Testis (tissue), 3 donors: ENCODE results near the gene RIPPLY3. TPM values are rescaled to one million over a fixed set of nuclear protein-coding genes. Genes with fewer than 3 reads are reported as not detected.

ENCODE experiments used
- polyA plus RNA-seq: library from polyadenylated mRNA; stranded (reverse); fragments of 350-450 nt; fragmentation: Illumina TruSeq; extraction: RNeasy Lipid Tissue Mini Kit (QIAGEN cat#74804); gene quantifications from one replicate; pipeline ENCODE4 v1.2.3, GENCODE V29; 2014; ENCODE audit warnings: low read depth, low replicate concordance; ENCODE audit not compliant: insufficient read depth
- small RNA-seq, 2 donors: library from RNA; depleted of rRNA; stranded (forward); fragments of <200 nt; gene quantifications; one replicate each; pipeline ENCODE3, GENCODE V24; 2016
- total RNA-seq, 2 donors: library from RNA; depleted of rRNA; stranded (reverse); fragments of >200 nt; gene quantifications; one replicate each; pipeline ENCODE4 v1.2.3, GENCODE V29; 2016

The RIPPLY3 gene
- total and polyA plus RNA-seq, 3 donors from 2014 or later: 0.25 to 0.47 (median 0.31) TPM

Small RNA genes within 50 kb of the gene (small RNA-seq; reads per million reads assigned to genes)
- gene RF00019: 0 reads per million in 2 donors
- gene RNU6-696P: 0 reads per million in 2 donors

Other genes with a start within 250 kb of the RIPPLY3 start
- 10 to 100 TPM; 30.1 to 38.1 TPM for gene HLCS, start 40.0 kb upstream of the RIPPLY3 start, total RNA-seq
- 19.5 TPM for gene HLCS, start 40.0 kb upstream of the RIPPLY3 start, polyA plus RNA-seq
- 10 to 100 TPM; 38.0 to 44.9 TPM for gene PIGP, start 66.4 kb downstream of the RIPPLY3 start, total RNA-seq
- 96.2 TPM for gene PIGP, start 66.4 kb downstream of the RIPPLY3 start, polyA plus RNA-seq
- gene TTC3, start 66.6 kb downstream of the RIPPLY3 start, total RNA-seq: 100 to 1,000 TPM; 154 to 181 TPM
- gene TTC3, start 66.6 kb downstream of the RIPPLY3 start, polyA plus RNA-seq: 70.7 TPM